Activated T-helper 1 cell treated with anti-CD3 and anti-CD28 coated beads, Interleukin-2, amount 50 U/mL, for 16 hours (primary cell): ENCODE measurements around the gene SFN.

Source experiments
- DNase-seq, 2 donors: peaks; one replicate each; pipeline ENCODE4 v3.0.0-alpha.2; 2020; ENCODE audit warnings: low read depth in 1 of 2, low spot score in 1 of 2

The SFN gene

DNA sequence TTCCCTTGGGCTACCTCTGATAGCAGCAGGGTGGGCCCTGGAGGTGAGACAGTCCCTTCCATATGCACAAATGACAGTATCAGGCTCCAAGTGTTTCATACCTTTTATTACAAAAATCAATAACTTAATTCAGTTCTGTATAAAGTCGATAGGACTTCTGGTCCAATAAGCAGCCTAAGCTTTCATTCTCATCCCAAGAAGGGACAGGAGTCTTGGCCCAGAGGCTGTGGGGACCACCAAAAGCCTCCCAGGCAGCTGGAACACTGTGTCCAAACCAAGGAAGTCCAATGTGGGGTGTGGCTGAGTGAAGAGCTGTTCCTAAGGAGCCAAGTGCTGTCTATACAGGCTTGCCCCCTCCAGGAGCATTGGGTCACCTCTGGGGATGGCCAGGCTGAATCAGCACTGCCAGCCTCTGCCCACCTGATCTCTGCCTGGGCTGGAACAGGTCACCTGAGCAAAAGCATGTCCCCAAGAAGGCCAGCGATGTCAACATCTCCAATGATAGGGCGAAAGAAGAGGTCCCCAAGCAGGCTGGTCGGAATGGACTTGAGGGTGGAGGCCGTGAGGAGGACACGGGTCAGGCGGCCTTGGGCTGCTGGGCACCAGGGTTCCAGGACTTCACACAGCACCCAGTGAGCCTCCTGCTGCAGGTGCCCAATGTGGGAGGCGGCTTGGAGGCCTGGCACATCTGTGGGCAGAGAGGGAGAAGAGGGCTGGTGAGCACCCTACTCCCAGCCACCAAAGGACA lies 48.6 kb downstream of the SFN start:
- no peak for DNase-seq

GRCh38 chr1:26912147-26912490 lies 49.2 kb downstream of the SFN start:
- DNase-seq, result no peak

DNA sequence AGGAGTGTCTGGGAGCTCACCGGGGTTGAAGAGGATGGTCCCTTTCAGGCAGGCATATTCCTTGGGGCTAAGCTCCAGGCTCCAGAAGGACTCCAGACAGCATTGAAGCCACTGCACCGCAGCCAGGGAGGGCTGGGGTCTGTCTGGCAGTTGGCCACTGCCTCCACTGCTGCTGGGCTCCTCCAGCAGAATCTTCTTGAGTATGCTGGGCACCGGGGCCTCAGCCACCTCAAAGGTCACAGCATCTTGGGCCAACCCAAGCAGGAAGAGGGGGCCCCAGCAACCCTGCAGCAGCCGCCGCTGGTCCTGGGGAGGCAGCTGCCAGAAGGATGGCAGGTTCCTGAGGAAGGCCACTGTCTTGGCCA lies 50.4 kb downstream of the SFN start:
- no peak for DNase-seq
